DND-41 (cell line): ENCODE results near the gene BBS7.

Experiments
- CTCF ChIP-seq: IDR thresholded peaks from 2 replicates; pipeline ENCODE4 v1.5.1; 2012; ENCODE audit warnings: borderline replicate concordance, low read length, moderate library complexity, mild to moderate bottlenecking; ENCODE audit not compliant: poor library complexity, severe bottlenecking; ENCODE audit errors: extremely low read depth
- EZH2 ChIP-seq: IDR thresholded peaks from 3 replicates; pipeline ENCODE4 v1.6.1; 2012; ENCODE audit warnings: borderline replicate concordance, low read depth, mild to moderate bottlenecking, moderate library complexity, low read length, inconsistent platforms; ENCODE audit not compliant: severe bottlenecking

- no peak for TF ChIP-seq CTCF
- TF ChIP-seq EZH2, result no peak
Observed at GRCh38 chr4:121873604-121874003, 3.3 kb upstream of the BBS7 start.
